ENCODE measurements around the gene SUFU.

SUFU gene

DNA sequence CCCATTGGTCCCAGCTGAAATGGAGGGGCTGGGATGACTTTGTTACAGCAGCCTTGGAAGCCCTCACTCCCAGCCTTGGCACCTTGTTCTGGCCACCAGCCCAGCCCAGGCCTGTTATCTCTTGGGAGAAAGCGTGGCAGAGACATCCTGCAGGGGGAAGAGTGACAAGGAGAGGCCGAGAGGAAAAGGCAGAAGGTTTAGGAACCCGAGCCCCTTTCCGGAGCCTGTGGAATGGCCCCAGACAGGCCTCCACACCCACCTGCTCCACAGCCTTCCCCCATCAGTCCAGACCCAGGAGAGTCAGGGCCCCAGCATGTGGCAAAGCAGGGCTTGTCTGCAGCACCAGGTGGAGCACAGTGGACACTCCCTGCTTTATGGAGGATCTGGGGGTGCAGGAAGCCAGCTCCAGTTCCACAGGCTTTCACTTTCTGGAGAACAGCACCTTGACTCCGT, 116.4 kb downstream of the SUFU start:
- DNase-seq (ENCODE audit: low read depth in 2 of 2), result no peak

DNA sequence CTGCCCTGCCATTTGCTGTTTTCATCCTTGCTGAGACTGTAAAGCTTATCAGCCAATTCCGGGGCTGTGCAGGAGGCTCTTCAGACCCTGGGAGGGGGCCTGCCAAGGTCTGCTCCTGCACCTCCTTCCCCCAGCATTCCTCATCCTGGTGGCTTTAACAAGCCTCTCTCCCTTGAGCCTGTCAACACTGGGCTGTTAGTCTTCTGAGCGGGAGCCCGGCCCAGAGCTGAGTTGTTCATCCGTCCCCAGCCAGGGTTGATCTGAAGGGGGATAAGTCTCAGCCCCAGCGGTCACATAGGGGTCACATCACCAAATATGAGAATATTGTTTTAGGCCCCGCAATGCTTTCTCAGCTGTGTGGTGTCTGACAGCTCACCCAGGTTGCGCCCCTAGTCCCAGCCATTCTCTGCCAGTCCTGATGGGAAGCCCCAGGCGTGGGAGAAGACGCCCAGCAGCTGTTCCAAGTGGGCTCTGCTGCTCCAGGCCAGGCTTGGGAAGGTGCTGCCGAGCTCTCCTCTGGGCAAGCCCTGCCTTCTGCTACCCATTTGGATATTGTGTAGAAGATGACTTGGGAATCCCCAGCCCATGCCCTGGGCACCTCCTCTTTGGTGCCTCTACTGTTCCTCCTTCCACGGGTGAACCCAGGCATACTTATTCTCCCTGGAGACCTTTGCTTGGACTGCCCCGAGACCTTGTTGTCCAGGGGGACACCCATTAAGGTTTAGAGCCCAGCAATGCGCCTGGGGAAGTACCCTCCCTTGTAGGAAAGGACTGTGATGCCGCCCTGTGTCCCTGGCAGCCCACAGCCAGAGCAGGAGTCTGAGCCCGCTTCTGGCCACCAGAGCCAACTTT, 117.0 kb downstream of the SUFU start:
- no peak for DNase-seq (ENCODE audit: low read depth in 2 of 2)

DNA sequence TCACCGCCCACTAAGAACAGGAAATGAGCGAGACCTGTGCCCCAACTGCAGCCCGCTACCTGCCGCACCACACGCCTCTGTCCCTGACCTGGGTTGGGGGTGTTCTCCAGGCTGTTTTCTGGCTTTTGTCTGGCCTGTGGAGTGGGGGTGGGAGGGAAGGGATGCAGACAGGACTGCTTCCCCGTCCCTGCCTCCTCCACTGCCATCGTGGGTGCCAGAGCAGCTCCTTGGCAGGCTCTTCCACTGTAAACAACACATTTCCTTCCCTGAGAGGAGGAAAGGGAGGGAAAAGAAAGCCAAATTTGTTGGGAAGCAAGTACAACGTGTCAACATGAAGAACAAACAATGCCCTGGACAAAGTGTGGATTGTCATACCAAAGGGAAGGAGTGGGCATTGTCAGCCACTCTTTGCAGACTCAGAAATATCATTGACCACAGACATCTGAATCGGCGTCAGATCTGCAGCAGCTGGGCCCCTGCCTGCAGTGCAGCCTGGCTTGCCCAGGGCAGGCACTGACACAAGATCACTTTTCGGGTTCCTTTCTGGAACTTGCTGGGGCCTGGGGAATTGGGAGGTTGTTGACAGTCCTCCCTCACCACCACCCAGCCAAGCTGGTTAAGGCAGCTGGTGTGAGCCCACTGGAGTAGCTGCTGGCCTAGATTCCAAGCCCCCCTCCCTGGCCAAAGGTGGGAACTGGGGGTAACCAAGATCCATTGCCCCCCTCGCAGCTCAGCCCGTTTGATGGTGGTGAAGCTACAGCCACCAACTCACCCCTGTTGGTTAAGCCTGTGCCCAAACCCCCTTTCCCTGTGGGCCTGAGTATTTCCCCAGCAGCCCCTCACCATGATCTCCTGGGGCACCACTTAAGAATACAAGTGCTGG, 117.9 kb downstream of the SUFU start:
- no peak for DNase-seq (ENCODE audit: low read depth in 2 of 2)

DNA sequence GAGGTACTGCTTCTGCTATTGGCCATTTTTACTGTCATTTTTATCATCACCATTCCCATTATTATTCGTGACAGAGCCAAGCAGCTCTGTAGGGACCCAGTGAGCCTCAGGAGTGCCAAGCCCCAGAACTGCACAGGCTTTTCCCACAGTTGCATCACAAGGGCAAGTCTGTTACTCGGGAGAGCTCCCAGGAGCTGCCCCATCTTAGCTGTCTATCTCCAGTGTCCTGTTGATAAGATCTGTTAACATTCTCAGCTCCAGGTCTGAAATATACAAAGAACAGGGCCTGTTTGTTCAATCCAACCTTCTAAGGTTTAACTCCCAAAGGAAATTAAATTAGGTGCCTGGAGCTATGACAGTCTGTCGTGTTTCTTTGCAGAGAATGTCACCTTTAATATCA, 120.3 kb downstream of the SUFU start:
- DNase-seq (ENCODE audit: low read depth in 2 of 2), result no peak

DNA sequence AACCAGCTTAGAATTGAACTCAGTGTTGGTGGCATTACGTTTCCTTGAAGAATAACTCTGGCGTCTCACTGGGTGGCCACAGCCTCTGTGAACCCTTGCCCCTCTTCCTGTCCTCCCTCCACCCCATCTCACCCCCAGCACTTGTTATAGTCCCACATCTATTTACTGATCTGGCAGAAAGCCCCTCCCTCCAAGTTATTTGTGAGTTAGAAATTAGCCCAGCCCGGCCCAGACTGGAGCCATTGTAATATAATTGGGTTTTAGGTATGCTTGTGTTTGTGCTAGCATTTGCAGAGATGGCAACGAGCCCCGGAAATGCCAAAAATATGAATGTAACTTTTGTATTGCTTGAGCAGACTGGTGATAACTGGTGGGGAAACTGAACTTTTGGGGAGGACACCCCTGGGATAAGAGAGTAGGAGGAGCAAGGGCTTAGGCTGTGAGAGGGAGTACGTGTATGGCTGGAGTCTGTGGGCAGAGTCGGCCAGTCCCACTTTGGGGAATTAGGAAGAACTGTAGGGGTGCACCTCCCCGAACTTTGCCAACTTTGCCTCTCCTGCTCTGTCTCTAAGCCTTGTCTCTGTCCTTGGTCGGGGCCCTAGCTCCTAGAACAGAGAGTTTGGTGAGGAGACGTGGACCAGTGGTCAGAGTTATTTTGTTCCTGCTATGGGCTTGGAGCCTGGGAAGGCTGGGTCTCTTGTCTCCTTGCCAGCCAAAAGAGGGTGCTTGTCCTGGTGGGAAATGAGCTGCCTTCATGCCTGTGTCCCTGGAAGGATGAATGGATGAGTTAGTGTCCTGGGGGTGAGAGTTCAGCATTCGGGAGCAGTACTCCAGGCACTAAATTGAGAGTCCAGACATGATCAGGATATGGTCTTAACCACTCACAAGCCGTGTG, 121.2 kb downstream of the SUFU start:
- no peak for DNase-seq (ENCODE audit: low read depth in 2 of 2)

DNA sequence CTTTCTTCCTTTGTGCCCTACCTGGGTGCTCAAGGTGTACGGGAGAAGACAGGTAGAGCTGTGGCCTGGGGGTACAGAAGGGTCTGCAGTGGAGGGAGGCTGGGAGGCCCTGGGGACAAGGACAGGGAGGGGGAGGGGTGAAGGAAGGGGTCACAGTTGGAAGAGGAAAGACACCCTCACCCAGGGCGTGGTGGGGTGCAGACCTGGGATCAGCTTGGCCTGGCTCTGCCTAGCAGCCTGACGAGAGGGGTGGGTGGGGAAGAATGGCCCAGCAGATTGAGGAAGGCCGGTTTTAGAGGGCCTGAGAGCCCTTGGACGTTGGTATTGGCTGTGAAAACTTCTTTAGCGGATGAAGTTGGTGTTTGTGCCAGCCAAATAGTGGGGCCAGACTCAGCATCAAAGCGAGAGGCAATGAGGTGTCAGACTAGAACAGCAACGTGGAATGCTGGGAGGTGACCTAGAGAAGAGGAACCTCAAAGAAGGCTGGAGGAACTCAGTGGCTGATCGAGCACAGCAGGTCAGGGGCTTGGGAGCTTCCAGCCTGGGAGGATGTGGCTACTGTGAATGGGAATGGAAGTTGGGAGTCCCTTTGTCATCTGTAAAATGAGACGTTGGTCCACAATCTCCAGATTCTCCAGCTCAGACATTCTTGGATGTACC, 122.4 kb downstream of the SUFU start:
- no peak for DNase-seq (ENCODE audit: low read depth in 2 of 2)

DNA sequence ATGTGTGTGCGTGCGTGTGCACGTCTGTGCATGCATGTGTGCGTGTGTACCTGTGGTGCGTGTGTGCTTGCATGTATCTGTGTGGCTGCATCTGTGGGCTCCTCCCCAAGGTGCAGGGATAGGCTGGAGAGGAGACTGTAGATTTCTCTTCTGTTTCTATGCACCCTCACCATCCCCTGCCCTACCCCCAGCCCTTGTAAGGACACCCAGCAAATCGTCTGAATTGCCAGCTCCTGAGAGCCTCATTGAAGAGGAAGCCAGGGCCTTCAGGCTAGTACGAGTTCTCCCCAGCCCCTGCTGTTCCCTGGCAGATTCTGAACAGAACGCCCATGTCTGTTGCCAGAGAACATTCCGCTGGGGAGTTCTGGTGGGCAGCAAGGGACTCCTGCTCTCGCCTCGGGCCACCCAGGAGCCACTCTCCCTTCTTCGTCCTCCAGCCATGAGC, 123.5 kb downstream of the SUFU start:
- no peak for DNase-seq (ENCODE audit: low read depth in 2 of 2)

DNA sequence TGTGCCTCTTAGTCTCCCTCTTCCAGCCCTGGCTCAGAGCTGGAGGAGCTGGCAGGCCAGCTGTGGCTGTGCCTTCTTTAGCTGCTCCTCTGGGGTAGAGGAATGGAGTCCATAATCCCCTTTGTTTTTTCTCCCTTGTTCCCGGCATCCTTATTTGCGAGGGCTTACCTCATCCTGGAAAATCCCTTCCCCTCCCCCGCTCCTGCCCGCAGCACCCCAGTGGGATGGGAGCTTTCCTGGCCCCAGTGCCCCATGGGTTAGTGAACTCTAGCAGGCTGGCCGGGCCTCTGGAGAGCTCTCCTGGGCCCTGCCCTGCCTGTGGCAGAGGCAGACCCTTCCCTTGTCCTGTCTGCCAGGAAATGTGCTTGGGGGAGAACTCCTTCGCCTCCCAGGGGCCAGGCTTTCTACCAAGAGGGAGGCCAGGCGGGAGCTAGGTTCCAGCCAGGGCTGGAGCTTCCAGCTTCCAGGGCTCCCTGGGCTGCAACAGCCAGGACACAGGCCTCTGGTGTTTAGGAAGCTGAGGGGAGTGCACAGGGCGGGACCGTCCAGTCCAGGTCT, 124.0 kb downstream of the SUFU start:
- no peak for DNase-seq (ENCODE audit: low read depth in 2 of 2)

DNA sequence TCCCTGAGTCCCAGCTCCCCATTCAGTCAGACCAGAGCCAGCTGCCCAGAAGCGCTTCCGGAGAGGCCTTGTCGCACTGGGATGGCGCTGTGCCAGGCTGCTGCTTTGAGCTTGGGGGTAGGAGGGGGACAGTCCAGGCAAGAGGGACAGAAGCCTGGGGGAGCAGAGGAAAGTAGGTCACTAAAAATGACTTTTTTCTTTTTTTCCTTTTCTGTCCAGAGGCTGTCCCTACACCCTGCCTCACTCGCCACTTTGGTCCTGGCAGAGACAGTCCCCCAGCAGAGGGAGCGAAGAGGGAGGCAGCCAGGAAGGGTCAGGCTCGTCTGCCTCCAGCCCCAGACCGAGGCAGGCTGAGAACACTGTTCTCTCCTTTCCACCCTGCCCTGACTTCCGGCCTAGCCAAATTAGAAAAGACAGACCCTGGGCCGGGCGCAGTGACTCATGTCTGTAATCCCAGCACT, 124.7 kb downstream of the SUFU start:
- no peak for DNase-seq (ENCODE audit: low read depth in 2 of 2)

DNA sequence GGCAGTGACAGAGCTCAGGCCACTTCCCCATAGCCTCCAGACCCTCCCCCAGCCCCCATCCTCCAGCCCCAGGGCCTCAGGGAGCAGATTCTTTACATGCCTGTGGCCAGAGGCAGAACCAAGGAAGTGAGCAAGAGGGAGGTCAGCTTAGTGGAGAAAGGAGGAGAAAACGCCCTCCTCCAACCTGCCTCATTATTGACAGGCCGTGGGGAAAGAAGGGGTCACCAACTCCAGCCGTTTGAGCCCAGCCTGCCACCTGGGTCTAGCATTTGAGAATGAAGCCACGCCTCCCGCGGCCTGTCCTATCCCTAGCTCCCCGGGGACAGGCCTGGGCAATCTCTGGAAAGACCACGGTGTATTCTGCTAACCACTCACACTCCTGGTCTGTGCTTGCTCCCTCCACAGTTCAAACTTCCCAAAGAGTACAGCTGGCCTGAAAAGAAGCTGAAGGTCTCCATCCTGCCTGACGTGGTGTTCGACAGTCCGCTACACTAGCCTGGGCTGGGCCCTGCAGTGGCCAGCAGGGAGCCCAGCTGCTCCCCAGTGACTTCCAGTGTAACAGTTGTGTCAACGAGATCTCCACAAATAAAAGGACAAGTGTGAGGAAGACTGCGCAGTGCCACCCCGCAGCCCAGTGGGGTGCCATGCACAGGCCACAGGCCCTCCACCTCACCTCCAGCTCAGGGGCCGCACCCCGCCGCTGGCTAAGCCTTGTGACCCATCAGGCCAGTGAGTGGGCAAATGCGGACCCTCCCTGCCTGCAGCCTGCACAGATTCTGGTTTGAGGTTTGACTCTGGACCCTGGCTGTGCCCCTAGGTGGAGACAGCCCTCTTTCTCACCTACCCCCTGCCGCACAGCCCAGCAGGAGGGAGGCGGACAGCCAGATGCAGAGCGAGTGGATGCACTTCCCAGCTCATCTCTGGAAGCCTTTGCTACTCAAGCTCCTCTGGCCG, 126.2 kb downstream of the SUFU start:
- no peak for DNase-seq (ENCODE audit: low read depth in 2 of 2)

DNA sequence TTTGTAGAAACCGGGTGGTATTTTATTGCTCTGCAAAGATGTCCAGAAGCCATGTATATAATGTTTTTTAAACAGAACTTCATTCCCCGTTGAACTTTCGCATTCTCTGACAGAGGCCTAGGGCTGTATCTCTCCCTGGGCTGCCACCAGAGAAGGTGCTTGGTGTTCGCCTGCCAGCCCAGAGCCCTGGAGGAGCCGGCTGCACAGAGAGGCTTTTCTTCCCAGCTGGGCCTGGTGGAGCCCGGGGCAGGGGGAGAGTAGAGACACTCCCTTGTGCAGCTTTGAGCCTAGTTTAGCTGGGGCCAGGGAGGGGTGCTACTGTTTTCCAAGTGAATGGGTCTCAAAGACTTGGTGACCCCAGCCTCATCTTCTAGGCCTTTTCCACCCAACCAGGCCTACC, 126.9 kb downstream of the SUFU start:
- DNase-seq (ENCODE audit: low read depth in 2 of 2), result no peak

DNA sequence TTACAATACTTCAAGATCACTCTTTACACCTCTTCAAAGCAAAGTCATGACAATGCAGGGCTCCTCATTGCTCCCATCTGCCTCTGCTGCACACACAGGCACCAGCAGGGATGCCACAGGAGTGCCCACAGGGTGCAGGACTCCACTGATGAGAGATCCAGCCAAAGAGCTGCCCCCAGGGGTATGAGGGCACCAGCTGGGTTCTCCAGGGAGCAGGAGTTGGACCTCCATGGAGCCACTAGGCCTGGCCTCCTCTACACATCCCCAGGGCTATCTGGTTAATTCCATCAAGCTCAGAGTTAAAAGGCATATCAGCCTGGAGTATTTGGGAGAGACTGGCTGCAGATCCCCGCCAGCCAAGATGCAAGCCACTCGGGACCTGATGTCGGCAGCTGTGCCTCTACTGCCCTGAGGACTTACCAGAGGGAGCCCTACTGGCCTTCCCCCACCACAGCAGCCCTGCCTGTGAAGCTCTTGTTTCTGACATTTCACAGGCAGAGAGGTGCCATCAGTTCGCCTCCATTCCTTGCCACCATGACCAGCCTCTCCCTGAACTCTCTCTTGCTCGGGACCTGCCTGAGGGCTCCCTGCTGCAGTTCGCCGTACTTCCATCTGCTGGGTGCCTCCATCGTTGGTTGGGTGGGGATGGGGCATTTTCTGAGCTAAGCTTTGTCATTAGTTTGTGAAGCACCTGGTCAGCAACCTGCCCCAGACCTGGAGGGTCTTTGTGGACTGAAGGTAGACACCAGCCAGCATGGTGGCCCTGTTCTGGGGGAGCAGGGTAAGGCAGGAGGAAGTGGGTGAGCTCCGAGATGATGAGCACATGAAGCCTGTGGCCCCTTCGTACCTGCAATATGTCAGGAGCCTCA, 128.0 kb downstream of the SUFU start:
- no peak for DNase-seq (ENCODE audit: low read depth in 2 of 2)

DNA sequence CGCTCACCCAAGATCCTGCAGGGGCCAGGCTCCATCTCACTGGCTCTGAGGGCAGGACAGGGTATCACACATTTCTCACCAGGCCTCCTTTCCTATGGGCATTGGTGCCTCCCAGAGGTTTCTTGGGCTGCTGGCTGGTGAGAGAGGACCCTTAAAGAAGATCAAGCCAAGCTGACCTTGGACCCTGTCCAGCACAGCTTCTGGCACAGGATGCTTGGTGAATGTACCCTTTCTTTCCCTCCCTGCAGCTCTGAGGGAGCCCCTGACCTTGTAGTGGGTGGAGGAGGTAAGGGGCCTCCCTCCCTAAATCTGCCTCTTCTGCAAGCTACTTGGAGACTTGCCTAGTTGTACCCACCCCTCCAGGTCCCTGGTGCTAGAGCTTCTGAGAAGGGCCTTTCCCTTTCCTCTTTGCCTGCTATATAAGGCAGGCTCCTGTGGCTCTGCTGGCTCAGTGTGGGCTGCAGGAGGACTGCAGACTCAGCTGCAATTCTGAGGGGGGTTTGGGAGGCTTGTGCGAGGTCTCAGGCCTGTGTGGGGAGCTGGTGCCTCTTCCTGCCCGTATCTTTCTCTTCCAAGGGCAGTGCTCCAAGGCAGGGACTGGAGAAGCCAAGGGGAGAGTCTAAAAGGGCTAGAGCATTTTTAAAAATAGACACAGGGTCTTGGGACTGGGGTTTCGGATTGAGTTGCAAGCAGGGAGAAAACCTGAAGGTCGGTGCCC, 128.8 kb downstream of the SUFU start:
- no peak for DNase-seq (ENCODE audit: low read depth in 2 of 2)

DNA sequence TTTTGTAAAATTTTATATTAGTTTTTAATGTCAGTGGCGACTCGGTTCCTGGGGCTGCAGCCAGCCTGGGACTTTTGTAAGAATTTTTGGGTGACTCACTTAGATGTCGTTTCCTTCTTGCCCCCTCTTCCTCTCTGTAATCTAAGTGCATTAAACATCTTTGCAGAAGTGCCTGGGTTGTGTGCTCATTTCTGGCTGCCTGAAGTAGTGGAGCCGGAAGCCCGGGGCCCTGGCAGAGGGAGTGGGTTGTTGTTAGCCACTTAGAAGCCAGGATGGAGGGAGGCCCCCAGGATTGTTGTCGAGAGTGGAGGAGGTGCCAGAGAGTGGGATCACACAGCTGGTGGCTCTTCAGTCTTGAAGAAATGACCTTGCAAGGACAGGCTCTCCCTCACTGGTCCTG, 129.5 kb downstream of the SUFU start:
- DNase-seq (ENCODE audit: low read depth in 2 of 2), result no peak

DNA sequence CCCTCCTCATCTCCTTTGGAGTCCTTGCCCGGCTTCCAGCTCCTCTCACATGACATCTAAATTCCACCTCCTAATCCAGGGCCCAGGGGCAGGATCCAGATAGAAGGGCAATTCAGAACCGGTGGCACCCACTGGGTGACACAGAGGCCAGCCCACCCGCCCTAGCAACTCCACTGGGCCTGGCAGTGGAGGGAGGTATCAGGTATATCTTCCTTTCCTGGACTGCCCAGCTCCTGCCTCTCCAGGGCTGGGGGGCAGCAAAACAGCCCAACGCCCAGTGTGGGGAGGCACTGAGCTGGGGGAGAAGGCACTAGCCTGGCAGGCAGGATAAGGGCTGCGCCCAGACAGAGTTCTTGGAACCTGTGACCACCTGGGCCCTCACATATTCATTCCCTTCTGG, 130.1 kb downstream of the SUFU start:
- DNase-seq (ENCODE audit: low read depth in 2 of 2), result no peak

DNA sequence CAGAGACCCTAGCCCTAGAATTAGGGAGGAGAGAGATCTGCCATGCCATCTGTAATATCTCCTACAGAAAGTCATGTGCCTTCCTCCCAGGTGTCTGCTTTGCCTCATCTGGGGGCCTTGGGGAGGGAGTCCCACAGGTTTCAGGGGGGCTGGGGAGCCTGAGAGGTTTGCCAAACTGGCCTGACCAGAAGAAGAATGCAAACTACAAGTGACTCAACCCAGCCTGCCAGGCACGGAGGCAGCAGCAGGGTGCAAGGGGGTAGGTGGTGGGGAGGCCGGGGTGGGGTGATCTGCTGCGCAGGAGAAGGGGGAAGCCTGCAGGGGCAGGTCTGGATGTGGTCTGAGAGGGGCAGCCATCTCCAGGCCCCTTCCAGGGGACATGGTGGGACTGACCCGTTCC, 130.9 kb downstream of the SUFU start:
- no peak for DNase-seq (ENCODE audit: low read depth in 2 of 2)

DNA sequence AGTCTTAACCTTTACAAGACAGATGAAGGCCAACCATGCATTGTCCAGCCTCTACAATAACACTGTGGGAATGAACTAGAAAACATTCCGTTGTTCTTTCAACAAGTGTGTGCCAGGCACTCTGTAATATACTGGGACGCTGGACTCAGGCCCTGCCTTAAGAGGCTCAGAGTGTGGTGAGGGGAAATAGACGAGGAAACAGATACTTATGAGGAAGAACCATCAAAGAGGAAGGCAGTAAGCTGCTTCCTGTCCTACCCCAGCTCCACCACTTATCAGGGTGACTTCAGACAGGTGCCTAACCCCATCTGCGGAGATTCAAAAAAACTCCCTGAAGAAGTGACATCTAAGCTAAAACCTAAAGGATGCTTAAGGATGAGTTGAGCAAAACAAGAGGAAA, 131.6 kb downstream of the SUFU start:
- DNase-seq (ENCODE audit: low read depth in 2 of 2), result no peak

DNA sequence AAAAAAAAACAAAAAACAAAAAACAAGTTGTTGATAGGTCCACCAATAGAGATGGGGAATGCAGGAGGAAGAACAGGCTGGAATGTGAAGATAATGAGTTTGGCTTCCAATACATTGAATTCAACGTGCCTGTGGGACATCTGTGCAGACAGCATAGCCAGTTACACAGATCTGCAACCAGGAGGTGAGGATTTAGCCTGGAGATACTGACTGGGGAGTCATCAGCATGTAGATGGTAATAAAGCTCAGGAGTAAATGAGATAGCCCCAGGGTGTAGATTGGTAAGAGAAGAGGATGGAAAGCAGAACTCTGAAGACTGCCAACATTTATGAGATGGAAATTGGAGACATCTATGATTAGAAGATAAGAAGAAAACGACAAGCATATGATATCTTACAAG, 135.8 kb downstream of the SUFU start:
- DNase-seq (ENCODE audit: low read depth in 2 of 2), result no peak
